ENCODE data around the gene SPATA20.

SPATA20 gene

DNA sequence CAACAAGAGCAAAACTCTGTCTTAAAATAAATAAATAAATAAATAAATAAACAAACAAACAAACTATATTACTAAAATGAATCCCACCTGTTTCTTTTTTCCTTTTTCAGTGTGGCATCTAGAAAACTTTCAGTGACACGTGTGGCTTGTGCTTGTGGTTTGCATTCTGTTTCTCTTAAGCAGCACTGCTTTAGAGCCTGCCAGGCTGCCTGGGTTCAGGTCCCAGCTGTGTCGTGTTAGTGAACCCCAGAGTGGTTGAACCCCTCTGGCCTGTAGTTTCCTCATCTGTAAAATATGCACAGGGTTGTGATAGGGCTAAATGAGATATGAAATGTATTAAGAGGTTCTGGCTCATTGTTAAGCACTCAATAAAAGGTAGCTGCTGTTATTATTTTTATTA lies 26.5 kb upstream of the SPATA20 start:
- DNase-seq: no peak

DNA sequence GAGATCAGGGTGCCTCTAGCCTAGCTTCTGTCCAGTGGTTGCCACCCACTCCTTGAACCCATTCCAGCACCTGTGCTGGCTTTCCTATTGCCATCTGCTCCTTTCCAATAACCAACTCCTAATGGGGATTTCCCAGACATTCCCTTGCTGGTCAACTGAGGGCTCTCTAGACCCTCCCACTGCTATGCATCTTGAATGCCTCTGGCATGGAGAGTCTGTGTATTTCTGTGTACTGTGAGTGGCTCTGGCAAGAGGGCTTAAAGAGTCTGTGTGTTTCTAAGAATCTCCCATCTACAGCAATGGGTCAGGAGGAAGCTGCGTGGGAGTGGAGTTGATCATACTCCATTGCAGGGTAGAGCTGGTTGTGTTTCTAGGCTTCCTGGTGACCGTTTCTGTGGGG lies 25.5 kb upstream of the SPATA20 start:
- no peak for DNase-seq

DNA sequence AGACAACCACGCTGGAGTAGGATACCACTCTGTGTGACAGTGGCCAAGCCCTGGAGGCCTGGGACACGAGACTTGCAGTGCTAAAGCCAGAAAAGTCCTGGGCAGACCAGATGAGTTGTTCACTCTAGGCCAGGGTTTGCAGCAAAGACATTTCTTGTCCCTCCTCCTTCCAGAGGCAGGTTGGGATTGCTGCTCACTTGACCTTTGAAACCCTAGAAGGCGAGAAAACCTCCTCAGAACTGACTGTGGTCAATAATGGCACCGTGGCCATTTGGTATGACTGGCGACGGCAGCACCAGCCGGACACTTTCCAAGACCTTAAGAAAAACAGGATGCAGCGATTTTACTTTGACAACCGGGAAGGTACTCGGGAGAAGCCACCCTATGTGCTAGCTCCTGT lies 24.2 kb upstream of the SPATA20 start:
- no peak for DNase-seq

DNA sequence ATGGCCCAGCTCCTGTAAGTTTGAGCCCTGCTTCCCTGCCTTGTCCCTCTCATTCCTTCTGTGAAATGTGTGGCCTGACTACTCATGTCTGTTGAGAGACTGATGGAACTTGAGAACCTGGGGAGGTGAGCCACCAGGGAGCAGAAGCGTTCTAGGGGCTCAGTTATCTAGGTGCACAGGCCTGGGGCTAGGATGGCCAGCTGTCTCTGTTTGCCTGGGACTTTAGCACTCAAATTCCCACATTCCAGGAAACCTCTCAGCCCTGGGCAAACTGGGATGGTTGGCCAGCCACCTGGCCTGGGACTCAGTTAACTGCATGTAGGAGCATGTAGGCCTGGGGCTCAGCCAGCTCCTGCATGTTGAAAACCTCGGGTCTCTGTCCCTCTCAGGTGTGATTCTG lies 23.8 kb upstream of the SPATA20 start:
- DNase-seq: no peak

DNA sequence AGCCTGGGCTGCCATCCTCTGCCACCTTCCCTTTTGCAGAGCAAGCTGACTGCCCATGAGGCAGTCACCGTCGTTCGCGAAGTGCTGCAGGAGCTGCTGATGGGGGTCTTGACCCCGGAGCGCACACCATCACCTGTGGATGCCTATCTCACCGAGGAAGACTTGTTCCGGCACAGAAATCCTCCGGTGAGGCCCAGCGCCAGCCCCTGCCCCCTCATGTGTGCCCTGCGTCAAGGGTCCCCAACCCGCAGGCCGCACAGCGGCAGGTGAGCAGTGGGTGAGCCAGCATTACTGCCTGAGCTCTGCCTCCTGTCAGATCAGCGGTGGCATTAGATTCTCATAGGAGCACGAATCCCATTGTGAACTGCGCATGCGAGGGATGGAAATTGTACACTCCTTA lies 22.1 kb upstream of the SPATA20 start:
- DNase-seq: no peak

DNA sequence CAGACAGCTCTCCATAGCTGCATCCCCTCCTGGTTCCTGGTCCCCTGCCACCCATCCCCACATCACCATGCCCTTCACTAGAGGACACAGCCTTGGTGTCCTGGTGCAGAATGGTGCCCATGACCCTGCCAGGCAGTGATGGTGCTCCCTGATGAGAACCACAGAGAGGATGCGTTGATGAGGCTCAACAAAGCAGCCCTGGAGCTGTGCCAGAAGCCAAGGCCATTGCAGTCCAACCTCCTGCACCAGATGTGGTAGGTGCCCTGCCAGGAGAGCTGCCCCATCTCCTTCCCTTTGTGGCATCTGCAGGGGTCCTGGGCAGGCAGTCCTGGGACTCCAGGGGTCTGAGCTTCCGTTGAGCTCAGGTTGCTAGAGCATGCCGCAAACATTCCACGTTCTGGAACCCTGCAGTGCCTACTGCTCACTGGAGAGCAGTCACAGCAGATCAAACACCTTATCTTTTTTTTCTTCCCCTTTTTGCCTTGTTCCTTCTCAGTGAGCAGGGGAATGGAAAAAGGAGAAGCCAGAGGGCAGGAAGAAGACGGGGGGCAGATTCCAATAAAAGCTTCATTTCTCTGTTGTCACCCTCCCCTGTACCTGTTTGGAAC lies 19.7 kb upstream of the SPATA20 start:
- no peak for DNase-seq

DNA sequence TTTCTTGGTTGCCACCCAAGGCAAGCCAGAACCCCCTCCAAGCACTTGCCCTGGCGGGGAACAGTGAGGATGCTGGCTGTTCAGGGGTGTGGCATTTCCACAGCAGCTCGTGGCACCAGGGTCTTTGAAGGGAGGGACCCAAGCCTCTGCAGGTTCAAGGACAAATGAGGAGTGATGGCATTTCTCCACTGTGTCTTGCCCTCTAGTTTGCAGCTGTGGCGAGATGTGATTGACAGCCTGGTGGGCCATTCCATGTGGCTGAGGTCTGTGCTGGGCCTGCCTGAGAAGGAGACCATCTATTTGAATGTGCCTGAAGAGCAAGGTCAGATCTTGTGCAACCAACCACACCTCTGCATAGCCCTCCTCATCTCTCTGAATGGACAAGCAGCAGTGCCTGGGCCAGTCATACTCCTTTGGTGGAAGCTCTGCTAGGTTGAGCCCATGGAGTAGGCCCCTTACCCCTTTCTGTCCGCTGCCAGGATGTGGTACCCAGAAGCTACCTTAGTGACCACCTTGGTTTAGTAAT lies 19.0 kb upstream of the SPATA20 start:
- DNase-seq: no peak

DNA sequence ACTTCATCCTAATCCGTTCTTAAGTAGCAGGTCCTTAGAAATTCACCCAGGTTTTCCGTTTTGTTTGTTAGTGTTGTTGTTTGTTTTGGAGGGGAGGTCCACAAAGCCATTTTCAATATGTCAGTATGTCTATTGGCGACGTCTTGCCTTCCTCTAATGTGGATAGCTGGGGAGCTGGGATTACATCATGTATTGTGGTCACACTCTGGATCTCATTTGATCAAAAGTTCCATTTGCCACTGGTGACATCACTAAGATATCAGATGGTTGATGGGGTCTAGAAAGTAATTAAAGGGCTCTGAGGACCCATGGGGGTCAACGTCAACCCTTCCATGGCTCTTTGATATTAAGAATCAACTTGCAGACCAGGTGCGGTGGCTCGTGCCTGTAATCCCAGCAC lies 17.1 kb upstream of the SPATA20 start:
- no peak for DNase-seq

DNA sequence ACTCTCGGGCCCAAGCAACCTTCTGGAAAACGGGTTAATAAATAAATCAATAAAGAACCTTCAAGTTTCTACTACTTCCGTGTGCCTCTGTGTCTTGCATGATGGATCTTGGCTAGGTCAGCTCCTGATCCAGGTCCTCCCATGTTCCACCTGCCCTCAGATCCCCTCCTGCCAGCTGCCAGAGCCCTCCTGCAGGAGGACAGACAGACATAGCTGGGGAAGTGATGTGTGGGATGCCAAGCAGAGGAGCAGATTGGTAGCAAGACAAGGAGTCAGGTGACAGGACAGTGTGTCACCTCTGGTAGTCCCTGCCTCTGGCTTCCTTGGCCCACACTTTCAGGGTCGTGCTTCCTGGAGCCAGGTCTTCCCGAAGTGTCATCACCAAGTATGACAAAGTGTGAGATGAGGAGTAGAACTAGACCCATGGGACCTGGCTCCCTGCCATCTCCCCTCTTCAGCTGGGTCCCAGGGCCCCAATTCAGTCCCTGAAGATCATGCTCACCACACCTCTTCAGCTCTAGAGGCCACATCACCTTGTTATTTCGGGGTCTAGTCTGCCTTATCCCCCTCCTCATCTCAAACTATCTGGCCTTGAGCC lies 15.4 kb upstream of the SPATA20 start:
- no peak for DNase-seq

DNA sequence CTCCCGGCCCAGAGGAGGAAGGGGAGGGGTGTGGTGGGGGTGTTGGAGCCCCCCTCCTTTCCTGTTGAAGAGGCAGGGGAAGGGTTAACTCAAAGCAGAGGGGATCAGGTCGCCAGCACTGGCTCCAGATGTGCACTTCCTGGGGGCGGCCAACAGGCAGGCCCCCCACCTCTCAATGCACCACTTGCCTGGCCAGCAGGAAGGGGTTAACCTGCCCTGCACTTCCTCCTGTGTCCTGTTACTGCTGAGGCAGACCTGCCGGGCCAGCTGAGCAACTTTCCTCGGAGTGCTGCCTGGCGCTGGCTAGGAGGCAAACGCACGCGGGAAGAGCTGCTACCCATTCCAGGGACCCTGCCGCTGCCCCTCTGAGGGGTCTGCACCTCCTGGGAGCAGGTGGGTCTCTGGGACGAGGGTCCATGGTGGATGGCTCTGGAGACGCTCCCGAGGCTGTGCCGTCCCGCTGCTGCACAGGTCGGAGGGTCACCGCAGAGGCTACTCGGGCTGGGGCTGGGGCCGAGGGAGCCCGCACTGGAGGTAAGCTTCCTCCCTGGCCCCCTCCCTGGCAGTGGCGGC lies 14.4 kb upstream of the SPATA20 start, which contains the start of gene EPN3:
EPN3 (plus strand) TSS at position 284 of the 573 bp plus-strand sequence. CDS start 3,822 bp downstream, outside the sequence.
- DNase-seq: no peak

DNA sequence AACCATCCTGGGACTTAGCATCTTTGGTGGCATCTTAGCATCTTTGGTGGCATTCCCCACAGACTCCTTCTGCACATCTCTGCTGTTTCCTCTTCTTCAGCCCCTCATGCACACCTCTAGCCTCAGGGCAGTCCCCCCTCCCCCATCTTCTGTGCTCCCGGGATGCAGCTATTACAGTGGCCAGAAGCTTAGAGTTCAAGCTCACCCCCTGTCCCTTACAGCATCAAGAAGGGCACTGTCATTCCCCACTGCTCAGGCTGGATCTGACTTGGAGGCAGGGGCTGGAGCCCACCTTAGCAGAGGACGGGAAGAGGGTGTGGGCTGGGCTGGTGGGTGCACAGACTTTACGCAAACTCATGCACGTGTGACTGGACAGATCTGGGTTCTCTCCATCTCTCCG lies 13.8 kb upstream of the SPATA20 start:
- no peak for DNase-seq

DNA sequence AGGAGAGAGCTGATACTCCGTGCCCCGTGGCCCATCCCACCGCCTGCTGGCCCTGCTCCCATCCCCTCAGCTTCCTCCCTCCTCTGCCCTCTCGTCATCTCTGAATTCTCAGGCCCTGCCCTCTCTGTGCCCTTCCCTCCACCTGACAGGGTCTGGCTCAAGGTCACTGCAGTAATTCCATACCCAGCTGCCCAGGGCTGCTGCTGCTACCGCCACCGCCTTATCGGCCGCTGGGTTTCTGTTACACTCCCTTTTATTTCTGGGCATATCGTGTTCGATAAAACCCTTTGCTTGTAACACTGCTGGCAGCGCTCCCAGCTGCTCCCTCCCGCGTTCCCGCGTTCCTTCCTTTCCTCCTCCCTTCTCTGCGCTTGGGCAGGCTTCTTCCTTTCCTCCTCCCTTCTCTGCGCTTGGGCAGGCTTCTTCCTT lies 13.2 kb upstream of the SPATA20 start:
- no peak for DNase-seq

DNA sequence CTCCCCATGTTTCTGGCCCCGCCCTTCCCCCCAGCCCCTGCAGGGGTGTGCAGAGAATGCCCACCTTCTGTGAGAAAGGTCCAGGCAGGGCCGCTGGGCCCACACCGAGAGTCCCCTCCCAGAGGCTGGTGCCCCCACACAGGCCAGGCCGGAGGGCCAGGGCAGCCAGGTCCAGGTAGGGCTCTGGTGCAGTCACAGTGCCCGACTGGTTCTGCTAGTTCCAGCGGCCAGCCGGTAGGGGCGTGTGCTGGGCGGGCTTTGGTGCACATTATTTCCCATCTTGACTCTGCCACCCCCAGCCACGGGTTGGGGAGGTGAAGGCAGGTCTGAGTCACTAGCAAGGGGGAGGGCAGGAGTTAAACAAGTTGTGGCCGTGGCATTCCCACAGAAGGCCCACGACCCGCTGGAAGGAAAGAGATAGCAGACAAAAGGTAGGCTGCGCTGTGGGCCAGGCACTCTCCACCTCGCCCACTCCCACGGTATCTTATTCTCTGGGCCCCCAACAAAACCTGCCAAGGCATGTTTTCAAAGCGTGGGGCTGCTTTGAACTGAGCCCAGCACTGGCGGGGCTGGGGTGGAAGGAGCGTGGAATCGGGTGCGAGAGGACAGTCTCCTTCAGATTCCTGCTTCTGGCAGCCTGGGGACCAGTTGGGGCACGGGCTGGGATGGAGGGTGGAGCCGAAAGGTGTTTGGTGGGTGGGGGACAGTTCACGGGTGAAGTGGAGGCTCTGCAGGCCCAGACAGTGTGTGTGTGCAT lies 12.6 kb upstream of the SPATA20 start:
- DNase-seq: no peak

DNA sequence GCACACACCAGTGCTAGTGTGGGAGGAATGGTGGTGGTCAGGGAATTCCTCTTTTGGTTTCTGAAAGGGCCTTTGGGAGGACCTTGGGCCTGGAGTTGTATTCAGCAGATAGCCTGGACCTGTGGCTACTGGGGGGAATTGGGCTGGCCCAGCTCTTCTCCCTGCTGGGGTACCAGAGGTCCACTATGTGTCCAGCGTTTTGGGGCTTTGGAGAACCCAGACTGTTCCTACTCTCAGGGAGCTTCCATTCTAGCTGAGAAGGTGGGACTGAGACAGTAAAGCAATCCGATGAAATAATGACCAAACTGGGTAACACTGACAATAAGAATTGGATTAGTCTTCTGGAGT lies 12.0 kb upstream of the SPATA20 start:
- no peak for DNase-seq

DNA sequence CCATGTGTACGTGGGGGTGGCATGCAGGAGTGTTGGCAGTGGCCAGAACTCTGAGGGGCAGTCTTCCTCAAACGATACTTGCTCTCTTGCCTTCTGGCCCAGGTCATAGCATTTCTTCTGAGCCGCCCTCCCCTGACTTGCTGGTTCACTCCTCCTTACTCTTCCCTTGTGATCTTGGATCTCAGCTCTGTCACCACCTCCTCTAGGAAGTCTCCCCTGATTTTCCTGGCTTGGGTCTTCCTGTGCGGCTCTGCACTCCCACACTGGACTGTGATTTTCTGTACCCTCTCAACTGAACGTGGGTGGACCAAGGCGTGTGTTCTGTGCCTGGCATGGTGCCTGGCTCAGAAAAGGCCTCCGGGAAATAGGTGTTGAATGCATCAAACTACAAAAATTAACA lies 11.6 kb upstream of the SPATA20 start:
- no peak for DNase-seq

DNA sequence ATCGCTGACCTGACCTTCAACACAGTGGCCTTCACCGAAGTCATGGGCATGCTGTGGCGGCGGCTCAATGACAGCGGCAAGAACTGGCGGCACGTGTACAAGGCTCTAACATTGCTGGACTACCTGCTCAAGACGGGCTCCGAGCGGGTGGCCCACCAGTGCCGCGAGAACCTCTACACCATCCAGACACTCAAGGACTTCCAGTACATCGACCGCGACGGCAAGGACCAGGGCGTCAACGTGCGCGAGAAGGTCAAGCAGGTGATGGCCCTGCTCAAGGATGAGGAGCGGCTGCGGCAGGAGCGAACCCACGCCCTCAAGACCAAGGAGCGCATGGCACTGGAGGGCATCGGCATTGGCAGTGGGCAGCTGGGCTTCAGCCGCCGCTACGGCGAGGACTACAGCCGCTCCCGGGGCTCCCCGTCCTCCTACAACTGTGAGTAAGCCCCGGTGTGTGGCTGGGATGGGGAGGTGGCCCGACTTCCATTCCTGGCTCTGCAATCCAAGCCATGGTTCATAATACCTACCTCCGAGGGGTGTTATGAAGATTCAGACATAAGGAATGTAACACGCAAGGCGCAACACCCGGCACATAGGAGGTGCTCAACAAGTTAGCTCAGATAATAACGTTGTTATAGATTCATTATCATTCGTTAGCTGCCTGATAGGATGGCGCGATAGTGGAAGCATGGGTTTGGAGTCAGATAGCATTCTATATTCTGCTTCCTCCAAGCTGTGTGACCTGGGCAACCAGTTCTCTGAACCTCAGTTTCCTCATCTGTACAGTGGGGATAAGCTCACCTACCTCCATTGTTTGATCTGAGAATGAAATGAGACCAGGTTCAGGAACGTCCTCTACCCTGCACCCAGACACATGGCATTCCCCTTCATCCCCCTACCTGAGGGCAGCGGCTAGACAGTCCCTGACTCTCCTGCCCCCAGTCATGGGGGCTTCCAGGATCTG lies 10.0 kb upstream of the SPATA20 start:
- no peak for DNase-seq

DNA sequence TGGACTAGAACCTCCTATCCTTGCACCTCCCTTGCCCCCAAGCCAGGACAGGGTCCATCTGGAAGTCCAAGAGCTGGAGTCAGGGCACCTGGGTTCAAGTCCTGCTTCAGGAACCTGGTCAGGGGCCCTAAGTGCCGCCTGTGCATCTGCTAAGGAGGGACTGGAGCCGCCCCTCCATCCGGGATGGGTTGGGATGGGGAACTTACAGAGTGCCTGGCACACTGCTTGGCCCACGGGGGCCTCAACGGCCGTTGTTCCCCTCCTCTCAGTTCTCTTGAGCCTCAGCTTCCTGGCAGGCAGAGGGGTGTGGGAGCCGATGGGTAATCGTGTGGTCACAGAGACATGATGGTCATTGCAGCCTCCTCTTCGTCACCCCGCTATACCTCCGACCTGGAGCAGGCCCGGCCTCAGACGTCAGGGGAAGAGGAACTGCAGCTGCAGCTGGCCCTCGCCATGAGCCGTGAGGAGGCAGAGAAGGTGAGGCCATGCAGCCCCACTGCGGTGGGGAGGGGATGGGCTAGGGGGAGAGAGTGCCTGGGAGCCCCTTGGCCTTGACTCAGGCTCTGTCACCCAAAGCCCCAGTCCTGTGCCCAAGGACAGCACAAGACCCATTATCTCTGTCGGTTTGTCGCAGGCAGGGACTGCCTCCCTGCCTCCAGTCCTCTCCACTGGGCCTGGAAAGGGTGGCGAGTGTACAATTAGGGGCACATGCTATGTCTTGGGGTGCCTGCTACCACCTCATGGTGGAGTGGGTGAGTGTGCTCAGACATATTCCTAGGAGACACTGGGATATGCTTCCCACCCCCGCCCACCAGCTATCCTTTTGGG lies 9.0 kb upstream of the SPATA20 start:
- no peak for DNase-seq

DNA sequence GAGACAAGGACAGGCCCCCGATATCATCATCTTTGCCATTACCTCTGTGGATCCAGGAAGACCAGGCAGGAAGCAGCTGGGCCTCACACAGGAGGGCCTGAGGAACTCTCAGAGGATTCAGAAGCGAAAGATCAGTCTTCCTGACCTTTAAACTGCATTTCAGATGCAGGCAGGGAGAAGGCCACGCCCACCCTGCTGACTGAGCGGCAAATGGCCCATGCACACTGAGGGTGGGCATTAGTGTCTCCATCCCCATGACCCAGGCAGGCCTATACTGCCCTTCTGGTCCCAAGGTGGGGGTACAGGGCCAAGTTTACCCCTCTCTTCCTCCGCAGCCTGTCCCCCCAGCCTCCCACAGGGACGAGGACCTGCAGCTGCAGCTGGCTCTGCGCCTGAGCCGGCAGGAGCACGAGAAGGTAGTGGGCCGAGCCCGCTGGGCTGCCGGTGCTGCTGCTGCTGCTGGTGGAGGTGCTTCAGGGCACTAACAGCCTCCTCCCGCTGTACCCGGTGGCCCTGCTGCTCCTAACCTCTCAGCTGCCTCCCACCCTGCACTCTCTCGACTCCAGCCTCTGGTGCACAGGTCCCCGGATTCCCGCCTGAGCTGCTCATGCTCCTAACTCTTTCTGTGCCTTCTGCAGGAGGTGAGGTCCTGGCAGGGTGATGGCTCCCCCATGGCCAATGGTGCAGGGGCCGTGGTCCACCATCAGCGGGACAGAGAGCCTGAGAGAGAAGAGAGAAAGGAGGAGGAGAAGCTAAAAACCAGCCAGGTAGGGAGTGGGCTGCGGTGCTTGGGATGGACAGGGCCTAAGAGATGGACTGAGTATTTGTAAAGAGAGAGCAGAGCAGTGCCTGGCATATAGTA lies 8.2 kb upstream of the SPATA20 start:
- DNase-seq: no peak

DNA sequence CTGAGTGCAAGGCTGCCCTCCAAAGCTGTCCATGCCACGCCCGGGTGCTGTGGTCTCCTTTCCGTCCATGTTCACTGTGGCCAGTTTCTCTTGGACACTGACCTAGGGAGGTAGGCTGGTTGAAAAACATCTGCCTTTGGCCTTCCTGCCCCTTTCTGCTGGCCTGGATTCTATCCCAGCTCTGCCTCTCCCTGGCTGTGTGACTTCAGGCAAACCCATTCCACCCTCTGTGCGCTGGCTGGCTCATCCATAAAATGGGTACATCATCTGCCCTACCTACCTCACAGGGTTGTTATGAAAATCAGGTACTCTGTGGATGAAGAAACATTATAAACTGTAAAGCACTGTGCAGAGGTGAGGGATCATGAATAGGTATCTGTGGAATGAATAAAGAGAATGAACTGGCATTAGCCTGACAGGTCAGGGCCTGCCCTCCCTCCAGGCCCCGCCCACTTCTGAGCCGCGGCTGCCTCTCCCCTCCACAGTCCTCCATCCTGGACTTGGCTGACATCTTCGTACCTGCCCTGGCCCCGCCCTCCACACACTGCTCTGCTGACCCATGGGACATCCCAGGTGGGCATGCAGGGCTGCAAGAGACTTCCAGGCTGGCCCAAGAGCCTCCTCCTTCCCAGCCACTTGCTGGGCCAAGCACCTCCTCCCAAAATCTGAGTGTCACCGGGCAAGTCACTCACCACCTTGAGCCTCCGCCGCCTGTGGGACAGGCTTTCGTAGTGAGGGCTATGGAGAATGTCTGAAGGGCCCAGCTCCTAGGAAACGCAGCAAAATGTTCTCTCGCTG lies 7.0 kb upstream of the SPATA20 start:
- DNase-seq: no peak

All from cortex of kidney (tissue), 1 donor.